Glutamatergic neuron (in vitro differentiated cells): ENCODE measurements around the gene NAGK. TPM values are rescaled to one million over a fixed set of nuclear protein-coding genes. Genes with fewer than 3 reads are reported as not detected.
"Not testable (repeated sequence)": the region's sequence is repeated elsewhere in the genome, so short reads cannot be mapped to it uniquely, and the experiment has no call there.

Experiments
- DNase-seq: peaks from one replicate; pipeline ENCODE4 v3.0.0; 2022
- H3K27ac Mint-ChIP-seq: one replicate; pipeline ENCODE4 v1.8.0; 2020; ENCODE audit warnings: mild to moderate bottlenecking, mixed read lengths, inconsistent platforms; ENCODE audit not compliant: unreplicated experiment
- H3K27me3 Mint-ChIP-seq: one replicate; pipeline ENCODE4 v1.8.0; 2020; ENCODE audit warnings: mild to moderate bottlenecking, moderate library complexity, mixed read lengths, inconsistent platforms; ENCODE audit not compliant: unreplicated experiment
- H3K36me3 Mint-ChIP-seq: one replicate; pipeline ENCODE4 v1.8.0; 2020; ENCODE audit warnings: mild to moderate bottlenecking, mixed read lengths, inconsistent platforms; ENCODE audit not compliant: unreplicated experiment
- H3K4me1 Mint-ChIP-seq: one replicate; pipeline ENCODE4 v1.8.0; 2020; ENCODE audit warnings: mild to moderate bottlenecking, low read depth, mixed read lengths, inconsistent platforms; ENCODE audit not compliant: unreplicated experiment
- H3K4me3 Mint-ChIP-seq: one replicate; pipeline ENCODE4 v1.8.0; 2020; ENCODE audit warnings: mild to moderate bottlenecking, mixed read lengths, inconsistent platforms; ENCODE audit not compliant: unreplicated experiment
- H3K9me3 Mint-ChIP-seq: one replicate; pipeline ENCODE4 v1.8.0; 2020; ENCODE audit warnings: mild to moderate bottlenecking, moderate library complexity, mixed read lengths, inconsistent platforms; ENCODE audit not compliant: unreplicated experiment
- total RNA-seq: library from RNA; stranded (reverse); fragmentation: NEBNext Ultra II Directional; extraction: Animal tissue kit (Norgen Biotek cat#: 25700); gene quantifications from one replicate; pipeline ENCODE4 v1.2.1, GENCODE V29; 2021; ENCODE audit not compliant: unreplicated experiment
- TF ChIP-seq, protein P1 (sequence below): fragments of 200-600 bp; sonication (generic); IDR thresholded peaks from one replicate; pipeline ENCODE4 v1.5.0; 2021; ENCODE audit not compliant: partially characterized antibody, unreplicated experiment

Gene NAGK
- total RNA-seq, 1 donor from 2014 or later = 188 TPM

DNA sequence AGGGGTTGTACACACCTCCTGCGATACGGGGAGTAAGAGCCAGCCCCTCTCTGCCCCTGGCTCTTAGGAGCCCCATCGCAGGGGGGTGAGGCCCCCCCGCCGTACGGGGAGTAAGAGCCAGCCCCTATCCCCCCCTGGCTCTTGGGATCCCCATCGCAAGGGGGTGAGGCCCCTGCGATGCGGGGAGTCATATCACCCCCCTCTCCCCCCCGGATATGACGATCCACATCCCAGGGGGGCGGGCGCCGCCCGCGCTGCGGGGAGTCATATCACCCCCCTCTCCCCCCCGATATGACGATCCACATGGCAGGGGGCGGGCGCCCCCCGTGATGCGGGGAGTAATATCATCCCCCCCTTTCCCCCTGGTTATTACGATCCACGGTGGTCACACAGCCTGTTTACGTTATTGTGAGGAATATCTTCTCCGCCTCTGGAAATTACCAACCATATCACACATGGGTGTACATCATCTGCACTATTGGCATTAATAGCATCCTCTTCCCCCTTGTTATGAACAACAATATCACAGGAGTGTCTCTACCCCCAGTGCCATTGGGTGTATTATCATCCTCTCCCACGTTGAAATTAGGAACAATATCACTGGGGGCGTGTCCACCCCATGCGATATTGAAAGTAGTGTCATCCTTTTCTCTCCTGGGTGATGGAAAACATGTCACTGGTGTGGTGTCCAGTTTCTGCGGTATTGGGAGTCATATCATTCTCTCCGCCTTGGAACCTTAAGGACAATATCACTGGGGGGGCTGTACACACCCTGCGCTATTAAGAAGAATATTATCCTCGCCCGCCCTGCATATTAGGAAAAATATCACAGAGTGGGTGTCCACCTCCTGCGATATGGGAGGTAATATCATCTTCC, 24.7 kb upstream of the NAGK start:
- TF ChIP-seq, protein P1, sequence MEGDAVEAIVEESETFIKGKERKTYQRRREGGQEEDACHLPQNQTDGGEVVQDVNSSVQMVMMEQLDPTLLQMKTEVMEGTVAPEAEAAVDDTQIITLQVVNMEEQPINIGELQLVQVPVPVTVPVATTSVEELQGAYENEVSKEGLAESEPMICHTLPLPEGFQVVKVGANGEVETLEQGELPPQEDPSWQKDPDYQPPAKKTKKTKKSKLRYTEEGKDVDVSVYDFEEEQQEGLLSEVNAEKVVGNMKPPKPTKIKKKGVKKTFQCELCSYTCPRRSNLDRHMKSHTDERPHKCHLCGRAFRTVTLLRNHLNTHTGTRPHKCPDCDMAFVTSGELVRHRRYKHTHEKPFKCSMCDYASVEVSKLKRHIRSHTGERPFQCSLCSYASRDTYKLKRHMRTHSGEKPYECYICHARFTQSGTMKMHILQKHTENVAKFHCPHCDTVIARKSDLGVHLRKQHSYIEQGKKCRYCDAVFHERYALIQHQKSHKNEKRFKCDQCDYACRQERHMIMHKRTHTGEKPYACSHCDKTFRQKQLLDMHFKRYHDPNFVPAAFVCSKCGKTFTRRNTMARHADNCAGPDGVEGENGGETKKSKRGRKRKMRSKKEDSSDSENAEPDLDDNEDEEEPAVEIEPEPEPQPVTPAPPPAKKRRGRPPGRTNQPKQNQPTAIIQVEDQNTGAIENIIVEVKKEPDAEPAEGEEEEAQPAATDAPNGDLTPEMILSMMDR = no peak
- H3K4me1 Mint-ChIP-seq = no peaks in the 10 kb centered on the region

DNA sequence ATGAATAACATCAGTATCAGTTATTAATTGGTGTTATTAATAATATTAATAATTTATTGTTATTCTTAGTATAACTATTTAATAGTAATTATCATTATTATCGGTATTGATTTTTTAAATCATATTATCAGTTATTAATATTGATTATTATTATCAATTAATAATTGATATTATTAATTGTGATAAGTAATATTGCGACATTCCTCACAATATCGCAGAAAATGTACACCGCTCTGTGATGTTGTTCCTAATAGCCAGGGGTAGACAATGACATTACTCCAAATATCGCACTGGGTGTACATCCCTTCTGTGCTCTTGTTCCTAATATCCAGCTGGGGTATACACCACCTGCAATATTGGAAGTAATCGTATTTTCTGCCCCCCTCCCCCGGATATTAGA, 23.3 kb upstream of the NAGK start:
- H3K4me3 Mint-ChIP-seq = no peak overlapping the region

More for the DNA sequence above, 24.7 kb upstream of the NAGK start:
- H3K27ac Mint-ChIP-seq = no peak overlapping the region
- H3K36me3 Mint-ChIP-seq = peaks cover 6% of the 10 kb centered on the region
- DNase-seq = no peak
- H3K4me3 Mint-ChIP-seq = no peak overlapping the region
- no peaks in the 10 kb centered on the region for H3K9me3 Mint-ChIP-seq
- H3K27me3 Mint-ChIP-seq = peaks cover 12% of the 10 kb centered on the region

DNA sequence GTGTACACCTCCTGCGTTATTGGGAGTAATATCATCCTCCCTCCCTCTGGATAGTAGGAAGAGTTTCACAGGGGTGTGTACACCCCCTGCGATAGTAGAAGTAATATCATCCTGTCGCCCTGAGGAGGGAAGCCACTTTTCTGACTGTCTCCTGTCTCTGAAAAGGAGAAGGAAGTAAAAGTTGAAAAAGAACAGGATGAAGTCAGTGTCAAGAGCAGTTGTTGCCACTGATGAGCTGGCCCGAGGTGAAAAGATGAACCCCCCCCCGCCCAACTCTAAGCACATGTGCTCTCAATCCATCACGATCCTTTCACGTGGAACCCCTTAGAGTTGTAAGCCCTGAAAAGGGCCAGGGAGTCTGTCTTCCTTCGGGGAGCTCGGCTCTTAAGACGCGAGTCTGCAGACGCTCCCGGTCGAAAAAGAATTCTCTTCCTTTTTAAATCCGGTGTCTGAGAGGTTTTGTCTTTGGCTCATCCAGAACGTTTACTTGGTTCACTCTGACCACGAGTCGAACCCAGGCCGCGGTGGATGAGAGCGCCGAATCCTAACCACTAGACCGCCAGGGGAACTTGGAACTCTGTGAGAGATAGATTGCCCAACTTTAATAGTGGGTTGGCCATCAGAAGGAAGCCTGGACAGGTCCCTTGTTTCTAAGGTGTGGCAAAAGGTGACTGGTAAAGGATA, 22.4 kb upstream of the NAGK start:
- Mint-ChIP-seq H3K27ac (no peak overlapping the region), H3K4me3 (no peak overlapping the region), H3K9me3 (no peaks in the 10 kb centered on the region), H3K27me3 (peaks cover 12% of the 10 kb centered on the region), H3K36me3 (peaks cover 6% of the 10 kb centered on the region), H3K4me1 (no peaks in the 10 kb centered on the region)
- TF ChIP-seq, protein P1 = no peak
- no peak for DNase-seq

More for the DNA sequence above, 23.3 kb upstream of the NAGK start:
- Mint-ChIP-seq H3K27ac (no peak overlapping the region), H3K4me1 (no peaks in the 10 kb centered on the region), H3K36me3 (peaks cover 6% of the 10 kb centered on the region), H3K9me3 (no peaks in the 10 kb centered on the region), H3K27me3 (peaks cover 12% of the 10 kb centered on the region)
- no peak for DNase-seq
- TF ChIP-seq, protein P1 = no peak

DNA sequence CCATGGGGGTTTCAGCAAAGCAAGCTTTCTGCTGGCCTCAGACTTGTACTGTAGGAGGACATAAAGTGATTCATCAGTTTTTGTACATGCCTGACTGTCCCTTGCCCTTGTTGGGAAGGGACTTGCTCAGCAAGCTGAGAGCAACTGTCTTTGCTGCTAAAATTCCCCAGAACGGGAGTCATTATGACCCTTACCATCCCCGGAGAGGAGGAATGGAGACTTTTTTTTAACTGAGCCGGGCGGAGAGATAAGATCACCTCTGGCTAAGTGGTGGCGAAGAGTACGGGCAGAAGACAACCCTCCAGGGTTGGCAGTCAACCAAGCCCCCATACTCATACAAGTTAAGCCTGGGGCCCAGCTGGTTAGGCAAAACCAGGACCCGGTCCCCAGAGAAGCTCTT, 20.4 kb upstream of the NAGK start:
- no peak for DNase-seq
- no peak overlapping the region for H3K27ac Mint-ChIP-seq
- peaks cover 4% of the 10 kb centered on the region for H3K27me3 Mint-ChIP-seq
- H3K4me3 Mint-ChIP-seq = no peak overlapping the region
- no peaks in the 10 kb centered on the region for H3K4me1 Mint-ChIP-seq
- no peaks in the 10 kb centered on the region for H3K36me3 Mint-ChIP-seq
- no peaks in the 10 kb centered on the region for H3K9me3 Mint-ChIP-seq
- TF ChIP-seq, protein P1 = no peak

DNA sequence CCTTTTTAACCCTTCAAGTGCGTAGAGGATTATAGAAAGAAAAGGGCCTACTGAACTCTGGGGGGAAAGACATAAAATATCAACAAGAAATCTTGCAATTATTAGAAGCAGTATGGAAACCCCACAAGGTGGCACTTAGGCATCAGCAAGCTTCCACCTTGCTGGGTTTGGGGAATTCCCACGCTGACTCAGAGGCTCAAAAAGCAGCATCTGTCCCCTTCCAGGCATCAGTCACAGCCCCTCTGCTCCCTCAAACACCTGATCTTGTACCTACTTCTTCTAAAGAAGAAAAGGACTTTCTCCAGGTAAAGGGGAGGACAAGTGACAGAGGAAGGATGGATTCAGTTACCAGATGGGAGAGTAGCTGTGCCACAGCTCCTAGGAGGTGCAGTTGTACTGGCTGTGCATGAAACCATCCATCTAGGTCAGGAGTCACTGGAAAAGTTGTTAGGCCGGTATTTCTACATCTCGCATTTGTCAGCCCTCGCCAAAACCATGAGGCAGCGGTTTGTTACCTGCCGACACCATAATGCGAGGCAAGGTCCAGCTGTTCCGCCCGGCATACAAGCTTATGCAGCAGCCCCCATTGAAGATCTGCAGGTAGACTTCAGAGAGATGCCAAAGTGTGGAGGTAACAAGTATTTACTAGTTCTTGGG, 18.6 kb upstream of the NAGK start:
- H3K36me3 Mint-ChIP-seq, H3K27me3 Mint-ChIP-seq, H3K4me1 Mint-ChIP-seq, DNase-seq, H3K27ac Mint-ChIP-seq, H3K4me3 Mint-ChIP-seq, H3K9me3 Mint-ChIP-seq: not testable (repeated sequence)

DNA sequence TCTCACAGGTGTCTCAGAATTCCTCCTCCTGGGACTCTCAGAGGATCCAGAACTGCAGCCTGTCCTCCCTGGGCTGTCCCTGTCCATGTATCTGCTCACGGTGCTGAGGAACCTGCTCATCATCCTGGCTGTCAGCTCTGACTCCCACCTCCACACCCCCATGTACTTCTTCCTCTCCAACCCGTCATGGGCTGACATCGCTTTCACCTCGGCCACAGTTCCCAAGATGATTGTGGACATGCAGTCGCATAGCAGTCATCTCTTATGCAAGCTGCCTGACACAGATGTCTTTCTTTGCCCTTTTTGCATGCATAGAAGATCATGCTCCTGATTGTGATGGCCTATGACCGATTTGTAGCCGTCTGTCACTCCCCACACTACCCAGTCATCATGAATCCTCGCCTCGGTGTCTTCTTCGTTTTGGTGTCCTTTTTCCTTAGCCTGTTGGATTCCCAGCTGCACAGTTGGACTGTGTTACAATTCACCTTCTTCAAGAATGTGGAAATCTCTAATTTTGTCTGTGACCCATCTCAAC, 13.2 kb upstream of the NAGK start:
- H3K27me3 Mint-ChIP-seq, DNase-seq, H3K9me3 Mint-ChIP-seq, H3K36me3 Mint-ChIP-seq, H3K27ac Mint-ChIP-seq, H3K4me3 Mint-ChIP-seq, H3K4me1 Mint-ChIP-seq: not testable (repeated sequence)
